D721Med (cell line): ENCODE results near the gene TUG1.

Experiments used
- DNase-seq: peaks from one replicate; pipeline ENCODE4 v3.0.0; 2011; ENCODE audit warnings: low spot score; ENCODE audit not compliant: insufficient read length
- FAIRE-seq: peaks from 2 replicates; lab custom pipeline; 2011; peaks lifted over from hg19 to GRCh38; lab: Jason Lieb, UNC
- TF ChIP-seq, protein P1 (sequence below): IDR thresholded peaks from 2 replicates; pipeline ENCODE4 v1.5.1; 2012; ENCODE audit warnings: mild to moderate bottlenecking, control low read depth; ENCODE audit not compliant: insufficient read depth; ENCODE audit errors: missing control alignments

The TUG1 gene

DNA sequence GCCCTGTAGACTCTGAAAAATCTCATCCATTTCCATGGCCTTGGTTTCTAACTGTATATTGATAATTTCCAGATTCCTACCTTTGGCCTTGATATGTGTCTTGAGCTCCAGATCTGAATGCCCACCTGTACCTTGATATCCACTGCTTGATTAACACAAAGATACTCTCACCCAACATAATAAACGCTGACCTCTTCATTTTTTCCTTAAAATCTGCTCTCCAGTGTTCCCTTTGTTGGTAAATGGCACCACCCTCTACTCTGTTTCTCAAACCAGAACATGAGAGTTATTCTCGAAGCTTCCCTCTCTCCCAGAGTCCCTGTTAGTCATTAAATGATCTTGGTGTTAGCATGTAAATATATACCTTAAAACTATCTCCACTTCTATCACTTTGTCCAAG lies 13.4 kb downstream of the TUG1 start:
- DNase-seq (no peak), FAIRE-seq (no peak)
- TF ChIP-seq, protein P1, sequence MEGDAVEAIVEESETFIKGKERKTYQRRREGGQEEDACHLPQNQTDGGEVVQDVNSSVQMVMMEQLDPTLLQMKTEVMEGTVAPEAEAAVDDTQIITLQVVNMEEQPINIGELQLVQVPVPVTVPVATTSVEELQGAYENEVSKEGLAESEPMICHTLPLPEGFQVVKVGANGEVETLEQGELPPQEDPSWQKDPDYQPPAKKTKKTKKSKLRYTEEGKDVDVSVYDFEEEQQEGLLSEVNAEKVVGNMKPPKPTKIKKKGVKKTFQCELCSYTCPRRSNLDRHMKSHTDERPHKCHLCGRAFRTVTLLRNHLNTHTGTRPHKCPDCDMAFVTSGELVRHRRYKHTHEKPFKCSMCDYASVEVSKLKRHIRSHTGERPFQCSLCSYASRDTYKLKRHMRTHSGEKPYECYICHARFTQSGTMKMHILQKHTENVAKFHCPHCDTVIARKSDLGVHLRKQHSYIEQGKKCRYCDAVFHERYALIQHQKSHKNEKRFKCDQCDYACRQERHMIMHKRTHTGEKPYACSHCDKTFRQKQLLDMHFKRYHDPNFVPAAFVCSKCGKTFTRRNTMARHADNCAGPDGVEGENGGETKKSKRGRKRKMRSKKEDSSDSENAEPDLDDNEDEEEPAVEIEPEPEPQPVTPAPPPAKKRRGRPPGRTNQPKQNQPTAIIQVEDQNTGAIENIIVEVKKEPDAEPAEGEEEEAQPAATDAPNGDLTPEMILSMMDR: no peak

DNA sequence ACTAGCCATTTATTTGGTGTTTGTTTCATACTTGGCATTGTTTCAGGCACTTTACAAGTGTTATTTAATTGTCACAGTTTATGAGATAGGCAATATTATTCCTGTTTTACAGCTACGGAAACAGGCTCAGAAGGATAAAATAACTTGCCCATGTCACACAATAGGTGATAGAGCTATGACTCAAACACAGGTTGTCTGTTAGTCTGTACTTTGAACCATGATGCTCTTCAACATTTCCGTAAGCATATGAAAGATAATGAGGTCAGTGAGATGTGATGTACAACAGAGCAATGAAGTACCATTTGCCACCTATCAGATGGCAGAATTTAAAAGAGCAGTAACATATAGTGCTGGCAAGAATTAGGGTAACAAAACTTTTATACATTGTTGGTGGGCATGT lies 15.3 kb downstream of the TUG1 start:
- TF ChIP-seq, protein P1: no peak
- FAIRE-seq: no peak

DNA sequence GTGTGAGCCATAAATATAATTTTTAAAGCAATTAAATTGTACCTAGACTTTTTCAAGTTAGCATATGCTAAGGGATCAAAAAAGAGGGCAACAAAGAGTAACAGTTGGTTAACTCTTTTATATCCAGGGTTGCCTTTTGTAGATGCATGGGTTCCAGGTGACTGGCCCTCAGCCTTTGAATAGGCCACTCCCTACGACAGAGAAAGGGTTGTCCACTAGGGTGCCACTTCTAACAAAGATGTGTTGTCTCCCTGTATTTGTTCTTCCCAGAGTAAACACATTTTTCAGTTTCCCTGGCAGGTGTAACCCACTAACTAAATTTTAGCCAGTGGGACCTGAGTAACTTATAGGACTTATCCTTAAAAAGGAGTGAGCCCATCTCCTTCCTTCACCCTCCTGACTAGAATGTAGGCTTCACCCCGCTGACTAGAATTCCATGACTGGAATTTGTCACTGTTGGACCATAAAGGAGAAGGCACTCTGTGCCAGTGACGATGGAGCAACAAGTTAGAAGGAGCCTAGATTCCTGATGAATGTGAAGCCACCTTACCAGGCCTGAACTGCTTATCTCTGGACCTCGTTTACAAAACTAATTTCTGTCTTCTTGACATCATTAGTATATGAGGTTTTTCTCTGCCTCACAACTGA lies 16.6 kb downstream of the TUG1 start:
- TF ChIP-seq, protein P1: no peak
- DNase-seq (no peak), FAIRE-seq (no peak)

More for the DNA sequence above, 15.3 kb downstream of the TUG1 start:
- DNase-seq: no peak

DNA sequence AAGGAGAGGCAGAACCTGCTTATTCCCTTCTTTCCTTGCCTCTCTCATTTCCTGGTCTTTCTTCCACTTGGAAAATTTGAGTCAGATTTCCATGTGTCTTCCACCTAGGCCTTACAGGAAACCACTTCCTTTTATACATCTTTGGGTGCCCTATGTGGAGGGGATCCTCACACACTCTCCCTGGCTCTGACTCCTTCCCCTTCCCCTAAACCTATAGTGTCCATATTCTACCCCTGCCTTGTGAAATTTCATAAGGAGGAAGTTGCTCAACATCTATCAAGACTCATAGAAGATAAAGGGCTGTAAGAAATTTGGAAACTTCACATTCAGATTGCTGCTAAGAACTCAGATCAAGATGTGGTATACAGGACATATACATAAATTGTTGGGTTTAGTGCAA lies 20.4 kb downstream of the TUG1 start:
- DNase-seq: no peak
- no peak for FAIRE-seq
- TF ChIP-seq, protein P1: no peak

DNA sequence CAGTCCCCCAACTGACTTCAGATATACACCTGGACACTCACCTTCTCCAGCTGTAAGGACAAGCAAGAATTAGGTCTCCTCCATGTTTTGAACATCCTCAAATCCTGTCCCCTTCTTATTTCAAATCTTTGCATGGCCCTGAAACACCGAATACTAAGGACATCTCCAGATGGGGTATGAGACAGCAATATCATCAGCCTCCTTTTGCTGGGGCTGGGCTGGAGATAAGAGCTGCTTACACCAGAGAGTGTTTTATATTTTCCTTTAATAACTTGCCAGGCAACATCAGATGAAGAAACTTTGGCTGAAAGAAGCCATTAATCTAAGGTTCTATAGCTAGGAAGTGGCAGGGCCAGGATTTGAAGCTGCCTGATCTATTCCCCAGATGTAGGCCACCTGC lies 21.6 kb downstream of the TUG1 start:
- TF ChIP-seq, protein P1: no peak
- no peak for DNase-seq
- no peak for FAIRE-seq

DNA sequence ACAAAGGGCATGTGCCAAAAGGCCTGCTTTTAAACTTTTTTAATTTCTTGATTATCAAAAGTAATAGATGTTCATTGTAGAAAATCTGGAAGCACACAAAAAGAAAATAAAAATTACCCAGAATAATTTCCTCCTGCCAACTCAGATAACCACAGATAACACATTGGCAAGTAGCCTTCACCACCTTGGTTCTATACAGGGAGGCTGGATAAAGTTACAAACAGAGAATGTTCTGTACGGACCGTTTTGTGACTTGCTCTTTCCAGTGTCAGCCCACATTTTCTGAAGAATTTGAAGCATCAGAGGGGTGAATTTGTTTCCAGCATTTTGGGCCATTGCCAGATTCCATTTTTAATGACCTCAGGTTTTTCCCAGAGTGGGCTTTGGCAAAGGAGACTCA lies 23.5 kb downstream of the TUG1 start:
- FAIRE-seq: no peak
- no peak for DNase-seq
- TF ChIP-seq, protein P1: no peak

DNA sequence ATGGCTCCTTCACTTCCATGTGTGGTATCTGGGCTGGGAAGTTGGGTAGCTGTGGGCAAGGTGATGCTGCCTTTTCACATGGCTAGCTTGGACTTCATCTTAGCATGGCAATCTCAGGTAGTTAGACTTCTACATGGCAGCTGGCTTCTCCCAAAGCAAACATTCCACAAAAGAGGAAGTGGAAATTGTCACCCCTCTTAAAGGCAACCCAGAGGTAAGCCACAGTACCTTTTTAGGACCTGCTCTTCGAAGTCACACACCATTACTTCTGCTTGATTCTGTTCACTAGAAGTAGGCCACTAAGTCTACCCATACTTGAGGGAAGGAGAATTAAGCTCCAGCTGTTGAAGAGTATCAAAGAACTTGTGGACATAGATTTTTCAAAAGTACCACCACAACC lies 25.9 kb downstream of the TUG1 start:
- TF ChIP-seq, protein P1: no peak
- no peak for FAIRE-seq
- DNase-seq: no peak
